ENCODE data around the gene RAB11FIP4.

DNA sequence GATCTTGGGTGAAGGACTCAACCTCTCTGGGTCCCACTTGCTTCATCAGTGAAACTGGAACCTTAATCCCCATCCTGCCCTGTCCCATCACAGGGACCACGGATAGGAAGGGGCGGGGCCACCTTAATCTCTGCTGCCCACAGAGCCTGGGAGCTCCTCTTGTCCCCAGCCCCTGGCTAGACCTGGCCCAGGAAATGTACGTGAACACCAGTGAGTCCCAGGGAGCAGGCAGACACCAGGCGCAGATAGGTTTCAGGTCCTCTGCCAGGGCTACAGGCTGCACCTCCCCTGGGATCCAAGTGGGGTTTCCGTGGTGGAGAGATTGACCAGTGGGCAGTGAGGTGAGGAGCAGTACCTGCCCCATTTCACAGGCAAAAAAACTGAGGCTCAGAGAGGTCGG lies 21.0 kb downstream of the RAB11FIP4 start:
- TF ChIP-seq, protein P1, sequence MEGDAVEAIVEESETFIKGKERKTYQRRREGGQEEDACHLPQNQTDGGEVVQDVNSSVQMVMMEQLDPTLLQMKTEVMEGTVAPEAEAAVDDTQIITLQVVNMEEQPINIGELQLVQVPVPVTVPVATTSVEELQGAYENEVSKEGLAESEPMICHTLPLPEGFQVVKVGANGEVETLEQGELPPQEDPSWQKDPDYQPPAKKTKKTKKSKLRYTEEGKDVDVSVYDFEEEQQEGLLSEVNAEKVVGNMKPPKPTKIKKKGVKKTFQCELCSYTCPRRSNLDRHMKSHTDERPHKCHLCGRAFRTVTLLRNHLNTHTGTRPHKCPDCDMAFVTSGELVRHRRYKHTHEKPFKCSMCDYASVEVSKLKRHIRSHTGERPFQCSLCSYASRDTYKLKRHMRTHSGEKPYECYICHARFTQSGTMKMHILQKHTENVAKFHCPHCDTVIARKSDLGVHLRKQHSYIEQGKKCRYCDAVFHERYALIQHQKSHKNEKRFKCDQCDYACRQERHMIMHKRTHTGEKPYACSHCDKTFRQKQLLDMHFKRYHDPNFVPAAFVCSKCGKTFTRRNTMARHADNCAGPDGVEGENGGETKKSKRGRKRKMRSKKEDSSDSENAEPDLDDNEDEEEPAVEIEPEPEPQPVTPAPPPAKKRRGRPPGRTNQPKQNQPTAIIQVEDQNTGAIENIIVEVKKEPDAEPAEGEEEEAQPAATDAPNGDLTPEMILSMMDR (IDR thresholded peaks at IDR 0.05): no peak
- no peak for TF ChIP-seq POLR2A (IDR thresholded peaks at IDR 0.05)
